Stimulated activated CD4-positive, alpha-beta T cell treated with anti-CD3 and anti-CD28 coated beads, Interleukin-15, amount 100 ng/mL, for 48 hours (primary cell): ENCODE results near the gene POU2F3.
"Not testable (repeated sequence)": the region's sequence is repeated elsewhere in the genome, so short reads cannot be mapped to it uniquely, and the experiment has no call there.

Experiments used
- DNase-seq, 2 donors: peaks; one replicate each; pipeline ENCODE4 v3.0.0-alpha.2; 2020; ENCODE audit warnings: low read depth in 2 of 2

Gene POU2F3

GRCh38 chr11:120253377-120253776 is 13.4 kb downstream of the POU2F3 start:
- not testable (repeated sequence) for DNase-seq

- no peak for DNase-seq
Observed at GRCh38 chr11:120254788-120255518, 15.0 kb downstream of the POU2F3 start.

- no peak for DNase-seq
Observed at GRCh38 chr11:120255519-120255866, 15.6 kb downstream of the POU2F3 start.

GRCh38 chr11:120256178-120256577 is 16.2 kb downstream of the POU2F3 start:
- DNase-seq: no peak

GRCh38 chr11:120256779-120257178 is 16.8 kb downstream of the POU2F3 start:
- no peak for DNase-seq

GRCh38 chr11:120257346-120257745 is 17.4 kb downstream of the POU2F3 start:
- no peak for DNase-seq

GRCh38 chr11:120258661-120259060 is 18.7 kb downstream of the POU2F3 start:
- no peak for DNase-seq

- no peak for DNase-seq
Observed at GRCh38 chr11:120259241-120259640, 19.3 kb downstream of the POU2F3 start.

- DNase-seq: no peak
Observed at GRCh38 chr11:120259988-120260565, 20.1 kb downstream of the POU2F3 start.

- DNase-seq: no peak
Observed at GRCh38 chr11:120260616-120261015, 20.7 kb downstream of the POU2F3 start.

- DNase-seq: no peak
Observed at GRCh38 chr11:120261321-120261720, 21.4 kb downstream of the POU2F3 start.

GRCh38 chr11:120261931-120262330 is 22.0 kb downstream of the POU2F3 start:
- no peak for DNase-seq

GRCh38 chr11:120267319-120267718 is 27.4 kb downstream of the POU2F3 start:
- DNase-seq: no peak

GRCh38 chr11:120268686-120269085 is 28.7 kb downstream of the POU2F3 start:
- no peak for DNase-seq

- DNase-seq: no peak
Observed at GRCh38 chr11:120270386-120270785, 30.4 kb downstream of the POU2F3 start.

- DNase-seq: no peak
Observed at GRCh38 chr11:120271672-120272071, 31.7 kb downstream of the POU2F3 start.

- no peak for DNase-seq
Observed at GRCh38 chr11:120272303-120272702, 32.4 kb downstream of the POU2F3 start.

- no peak for DNase-seq
Observed at GRCh38 chr11:120273432-120273831, 33.5 kb downstream of the POU2F3 start.

GRCh38 chr11:120273956-120274355 is 34.0 kb downstream of the POU2F3 start:
- DNase-seq: not testable (repeated sequence)

- no peak for DNase-seq
Observed at GRCh38 chr11:120279502-120279901, 39.6 kb downstream of the POU2F3 start.

GRCh38 chr11:120280600-120281051 is 40.7 kb downstream of the POU2F3 start:
- no peak for DNase-seq

GRCh38 chr11:120281143-120281795 is 41.3 kb downstream of the POU2F3 start:
- no peak for DNase-seq

- DNase-seq: no peak
Observed at GRCh38 chr11:120283124-120283523, 43.2 kb downstream of the POU2F3 start.
